ENCODE data around the gene NMRK1. TPM values are rescaled to one million over a fixed set of nuclear protein-coding genes. Genes with fewer than 3 reads are reported as not detected.

NMRK1 gene
- total and polyA plus RNA-seq, 10 donors: 27.4 to 65.5 (median 44.1) TPM

- peaks cover 30 to 100% (median 93%) of the 10 kb centered on the region in 6 donors for H3K4me1 ChIP-seq
- DNase-seq: no peak
- no peaks in the 10 kb centered on the region for H3K27me3 ChIP-seq (replicated peaks in 1 of 7)
These were observed 21.4 kb upstream of the NMRK1 start for GRCh38 chr9:75109210-75109839.

GRCh38 chr9:75108571-75108970, 20.6 kb upstream of the NMRK1 start:
- Histone ChIP-seq H3K9me3 (no peaks in the 10 kb centered on the region), H3K4me1 (peaks cover 29 to 100% (median 93%) of the 10 kb centered on the region in 6 donors), H3K27me3 (replicated peaks in 1 of 7) (no peaks in the 10 kb centered on the region), H3K27ac (peak overlapping the region in 7 of 8 donors; percentile 74 to 88 (median 79)), H3K36me3 (peaks cover 0 to 7% (median 0%) of the 10 kb centered on the region in 6 donors), H3K4me3 (peak overlapping the region in 1 of 8 donors; percentile 12)
- DNase-seq: peak; percentile 89
- TF ChIP-seq POLR2A (IDR thresholded peaks at IDR 0.05) (no peak), POLR2AphosphoS5 (IDR thresholded peaks at IDR 0.05) (peak in 1 of 3 donors; percentile 85)
- intact Hi-C loops (cut with DNase I; ENCODE audit: low total_unique reads): no loop called here
- 41 to 65% (median 45%) methylated on average over 4 of the region's 4 CpGs for WGBS, 5 donors

More at GRCh38 chr9:75109210-75109839, 21.4 kb upstream of the NMRK1 start:
- Histone ChIP-seq H3K27ac (peak overlapping the region in 7 of 8 donors; percentile 74 to 88 (median 79)), H3K9me3 (no peaks in the 10 kb centered on the region), H3K4me3 (peak overlapping the region in 1 of 8 donors; percentile 12), H3K36me3 (no peaks in the 10 kb centered on the region)
- WGBS, 5 donors: 88 to 95% (median 93%) methylated on average over 7 of the region's 7 CpGs
- intact Hi-C loops (cut with DNase I; ENCODE audit: low total_unique reads): no loop called here
- no peak for TF ChIP-seq CTCF (IDR thresholded peaks at IDR 0.05 in 8 of 11, conservative IDR thresholded peaks at IDR 0.05 in 3 of 11)
- TF ChIP-seq POLR2AphosphoS5 (IDR thresholded peaks at IDR 0.05): no peak
- TF ChIP-seq POLR2A (IDR thresholded peaks at IDR 0.05): no peak

- Histone ChIP-seq H3K36me3 (peaks cover 0 to 24% (median 5%) of the 10 kb centered on the region in 6 donors), H3K27me3 (replicated peaks in 1 of 7) (no peaks in the 10 kb centered on the region), H3K4me1 (peaks cover 20 to 100% (median 83%) of the 10 kb centered on the region in 6 donors), H3K27ac (peak overlapping the region in 6 of 8 donors; percentile 74 to 88 (median 81)), H3K4me3 (no peak overlapping the region), H3K9me3 (no peaks in the 10 kb centered on the region)
- intact Hi-C loops (cut with DNase I; ENCODE audit: low total_unique reads): no loop called here
- 57 to 83% (median 67%) methylated on average over 6 of the region's 6 CpGs for WGBS, 5 donors
- DNase-seq: no peak
- TF ChIP-seq POLR2A (IDR thresholded peaks at IDR 0.05): no peak
- no peak for TF ChIP-seq CTCF (IDR thresholded peaks at IDR 0.05 in 8 of 11, conservative IDR thresholded peaks at IDR 0.05 in 3 of 11)
- TF ChIP-seq POLR2AphosphoS5 (IDR thresholded peaks at IDR 0.05): peak in 1 of 3 donors; percentile 52
These were observed 18.9 kb upstream of the NMRK1 start for GRCh38 chr9:75106857-75107256.

GRCh38 chr9:75105841-75106240, 17.9 kb upstream of the NMRK1 start:
- intact Hi-C loops (cut with DNase I; ENCODE audit: low total_unique reads): no loop called here
- H3K27ac ChIP-seq: peak overlapping the region in 6 of 8 donors; percentile 35 to 88 (median 81)

GRCh38 chr9:75105019-75105540, 17.1 kb upstream of the NMRK1 start:
- peaks cover 0 to 34% (median 5%) of the 10 kb centered on the region in 6 donors for H3K36me3 ChIP-seq
- no peak for DNase-seq
- 75 to 91% (median 87%) methylated on average over 2 of the region's 2 CpGs for WGBS, 5 donors
- peak overlapping the region in 4 of 8 donors; percentile 38 to 88 (median 84) for H3K27ac ChIP-seq
- intact Hi-C loops (cut with DNase I; ENCODE audit: low total_unique reads): no loop called here
- H3K4me1 ChIP-seq: peaks cover 17 to 100% (median 79%) of the 10 kb centered on the region in 6 donors
- no peak overlapping the region for H3K4me3 ChIP-seq
- TF ChIP-seq POLR2A (IDR thresholded peaks at IDR 0.05): no peak
- no peak for TF ChIP-seq CTCF (IDR thresholded peaks at IDR 0.05 in 8 of 11, conservative IDR thresholded peaks at IDR 0.05 in 3 of 11)
- TF ChIP-seq POLR2AphosphoS5 (IDR thresholded peaks at IDR 0.05): no peak
- no peaks in the 10 kb centered on the region for H3K27me3 ChIP-seq (replicated peaks in 1 of 7)
- no peaks in the 10 kb centered on the region for H3K9me3 ChIP-seq

More at GRCh38 chr9:75105841-75106240, 17.9 kb upstream of the NMRK1 start:
- Histone ChIP-seq H3K9me3 (no peaks in the 10 kb centered on the region), H3K36me3 (peaks cover 0 to 27% (median 5%) of the 10 kb centered on the region in 6 donors), H3K27me3 (replicated peaks in 1 of 7) (no peaks in the 10 kb centered on the region), H3K4me1 (peaks cover 17 to 100% (median 78%) of the 10 kb centered on the region in 6 donors), H3K4me3 (no peak overlapping the region)
- WGBS, 5 donors: 68 to 82% (median 79%) methylated on average over 2 of the region's 2 CpGs
- no peak for TF ChIP-seq POLR2AphosphoS5 (IDR thresholded peaks at IDR 0.05)
- no peak for TF ChIP-seq POLR2A (IDR thresholded peaks at IDR 0.05)
- DNase-seq: no peak

Data from spleen (tissue), 11 donors.